GM23338 (cell line): ENCODE data around the gene DNAJB2.

Experiments used
- CREB1 ChIP-seq: fragments of 250-450 bp; sonication (Bioruptor Pico); IDR thresholded peaks from 2 replicates; pipeline ENCODE4 v1.5.0; 2020; ENCODE audit warnings: low read depth, mild to moderate bottlenecking, moderate library complexity
- CTCF ChIP-seq, 2 experiments: fragments of 200-600 bp in 1 of 2; sonication (generic) in 1 of 2; conservative IDR thresholded peaks; 2 replicates each; pipeline versions ENCODE4 v1.5.1 to v1.6.1; 2016 to 2017; ENCODE audit warnings: antibody characterized with exemption in 2 of 2, low read depth in 2 of 2, mild to moderate bottlenecking in 2 of 2, moderate library complexity in 1 of 2
- ETS1 ChIP-seq: IDR thresholded peaks from 2 replicates; pipeline ENCODE4 v1.6.1; 2016; ENCODE audit warnings: antibody characterized with exemption
- EZH2 ChIP-seq: fragments of 200-600 bp; sonication (generic); IDR thresholded peaks from one replicate; pipeline ENCODE4 v1.8.0; 2017; ENCODE audit warnings: antibody characterized with exemption, mild to moderate bottlenecking, low read depth; ENCODE audit not compliant: unreplicated experiment
- EZH2phosphoT487 ChIP-seq: fragments of 200-600 bp; sonication (generic); IDR thresholded peaks from one replicate; pipeline ENCODE4 v1.8.1; 2018; ENCODE audit warnings: antibody characterized with exemption; ENCODE audit not compliant: unreplicated experiment
- JUNB ChIP-seq: IDR thresholded peaks from one replicate; pipeline ENCODE4 v1.6.1; 2016; ENCODE audit warnings: antibody characterized with exemption; ENCODE audit not compliant: unreplicated experiment
- NANOG ChIP-seq: IDR thresholded peaks from 2 replicates; pipeline ENCODE4 v1.6.1; 2016; ENCODE audit warnings: antibody characterized with exemption, borderline replicate concordance
- POLR2AphosphoS5 ChIP-seq: IDR thresholded peaks from 2 replicates; pipeline ENCODE4 v1.6.1; 2016; ENCODE audit warnings: antibody characterized with exemption, low read depth
- STAT1 ChIP-seq: IDR thresholded peaks from one replicate; pipeline ENCODE4 v1.6.1; 2016; ENCODE audit warnings: antibody characterized with exemption; ENCODE audit not compliant: unreplicated experiment
- ZNF331 ChIP-seq: fragments of 250-450 bp; sonication (Bioruptor Pico); IDR thresholded peaks from 2 replicates; pipeline ENCODE4 v1.5.0; 2020; ENCODE audit warnings: low read depth, mild to moderate bottlenecking, moderate library complexity
- ZNF462 ChIP-seq: fragments of 250-450 bp; sonication (Bioruptor Pico); IDR thresholded peaks from 2 replicates; pipeline ENCODE4 v1.5.0; 2020; ENCODE audit warnings: mild to moderate bottlenecking, moderate library complexity
- TF ChIP-seq, protein P1 (sequence below): IDR thresholded peaks from one replicate; pipeline ENCODE4 v1.6.1; 2018; ENCODE audit warnings: antibody characterized with exemption; ENCODE audit not compliant: unreplicated experiment

- TF ChIP-seq EZH2: no peak
- no peak for TF ChIP-seq CTCF (conservative IDR thresholded peaks at IDR 0.05; ENCODE audit: low read depth in 2 of 2)
- TF ChIP-seq ETS1: no peak
- TF ChIP-seq POLR2AphosphoS5: no peak
- TF ChIP-seq EZH2phosphoT487: no peak
- TF ChIP-seq, protein P1, sequence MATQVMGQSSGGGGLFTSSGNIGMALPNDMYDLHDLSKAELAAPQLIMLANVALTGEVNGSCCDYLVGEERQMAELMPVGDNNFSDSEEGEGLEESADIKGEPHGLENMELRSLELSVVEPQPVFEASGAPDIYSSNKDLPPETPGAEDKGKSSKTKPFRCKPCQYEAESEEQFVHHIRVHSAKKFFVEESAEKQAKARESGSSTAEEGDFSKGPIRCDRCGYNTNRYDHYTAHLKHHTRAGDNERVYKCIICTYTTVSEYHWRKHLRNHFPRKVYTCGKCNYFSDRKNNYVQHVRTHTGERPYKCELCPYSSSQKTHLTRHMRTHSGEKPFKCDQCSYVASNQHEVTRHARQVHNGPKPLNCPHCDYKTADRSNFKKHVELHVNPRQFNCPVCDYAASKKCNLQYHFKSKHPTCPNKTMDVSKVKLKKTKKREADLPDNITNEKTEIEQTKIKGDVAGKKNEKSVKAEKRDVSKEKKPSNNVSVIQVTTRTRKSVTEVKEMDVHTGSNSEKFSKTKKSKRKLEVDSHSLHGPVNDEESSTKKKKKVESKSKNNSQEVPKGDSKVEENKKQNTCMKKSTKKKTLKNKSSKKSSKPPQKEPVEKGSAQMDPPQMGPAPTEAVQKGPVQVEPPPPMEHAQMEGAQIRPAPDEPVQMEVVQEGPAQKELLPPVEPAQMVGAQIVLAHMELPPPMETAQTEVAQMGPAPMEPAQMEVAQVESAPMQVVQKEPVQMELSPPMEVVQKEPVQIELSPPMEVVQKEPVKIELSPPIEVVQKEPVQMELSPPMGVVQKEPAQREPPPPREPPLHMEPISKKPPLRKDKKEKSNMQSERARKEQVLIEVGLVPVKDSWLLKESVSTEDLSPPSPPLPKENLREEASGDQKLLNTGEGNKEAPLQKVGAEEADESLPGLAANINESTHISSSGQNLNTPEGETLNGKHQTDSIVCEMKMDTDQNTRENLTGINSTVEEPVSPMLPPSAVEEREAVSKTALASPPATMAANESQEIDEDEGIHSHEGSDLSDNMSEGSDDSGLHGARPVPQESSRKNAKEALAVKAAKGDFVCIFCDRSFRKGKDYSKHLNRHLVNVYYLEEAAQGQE: no peak
- no peak for TF ChIP-seq NANOG
- TF ChIP-seq CREB1 (CRISPR knock-in tag): no peak
- TF ChIP-seq ZNF331 (CRISPR knock-in tag): no peak
- TF ChIP-seq ZNF462 (CRISPR knock-in tag): no peak
- TF ChIP-seq JUNB: no peak
- TF ChIP-seq STAT1: no peak
Measured at GRCh38 chr2:219314804-219315468, 35.8 kb downstream of the DNAJB2 start.
